SU-DHL-6 (cell line): Measurements from ENCODE around the gene C6orf89.

Experiments
- CTCF ChIP-seq: fragments of 200-600 bp; sonication (generic); IDR thresholded peaks from one replicate; pipeline ENCODE4 v1.5.1; 2017; ENCODE audit warnings: antibody characterized with exemption, mild to moderate bottlenecking, low read length, moderate library complexity; ENCODE audit not compliant: insufficient read depth, poor library complexity, severe bottlenecking
- EZH2phosphoT487 ChIP-seq: fragments of 200-600 bp; sonication (generic), shearing (Covaris generic); conservative IDR thresholded peaks from 2 replicates; pipeline ENCODE4 v1.6.1; 2018; ENCODE audit warnings: mild to moderate bottlenecking, antibody characterized with exemption, low read length, moderate library complexity, mixed read lengths

- TF ChIP-seq CTCF (peak; percentile 20), EZH2phosphoT487 (no peak)
Measured at GRCh38 chr6:36897609-36898008, 11.9 kb downstream of the C6orf89 start.
